ENCODE results near the gene CAMTA1. TPM values are rescaled to one million over a fixed set of nuclear protein-coding genes. Genes with fewer than 3 reads are reported as not detected.

Gene CAMTA1
- total RNA-seq, 1 donor, result 56.1 TPM

- no peak for TF ChIP-seq CTCF (IDR thresholded peaks at IDR 0.05; ENCODE audit: insufficient read depth, low read depth, low read length)
- H3K4me3 ChIP-seq (ENCODE audit: low read depth, low read length), result no peak overlapping the region
- DNase-seq (ENCODE audit: low read depth), result no peak
Measured at GRCh38 chr1:7531562-7532340, 746.5 kb downstream of the CAMTA1 start.

GRCh38 chr1:7533006-7533405 is 747.8 kb downstream of the CAMTA1 start:
- TF ChIP-seq CTCF (IDR thresholded peaks at IDR 0.05; ENCODE audit: insufficient read depth, low read depth, low read length), result no peak
- DNase-seq (ENCODE audit: low read depth), result no peak
- H3K4me3 ChIP-seq (ENCODE audit: low read depth, low read length), result no peak overlapping the region

GRCh38 chr1:7534061-7534825 is 749.0 kb downstream of the CAMTA1 start:
- no peak for DNase-seq (ENCODE audit: low read depth)
- TF ChIP-seq CTCF (IDR thresholded peaks at IDR 0.05; ENCODE audit: insufficient read depth, low read depth, low read length), result no peak
- no peak overlapping the region for H3K4me3 ChIP-seq (ENCODE audit: low read depth, low read length)

- DNase-seq (ENCODE audit: low read depth), result no peak
- no peak for TF ChIP-seq CTCF (IDR thresholded peaks at IDR 0.05; ENCODE audit: insufficient read depth, low read depth, low read length)
- H3K4me3 ChIP-seq (ENCODE audit: low read depth, low read length), result no peak overlapping the region
Measured at GRCh38 chr1:7535016-7535415, 749.8 kb downstream of the CAMTA1 start.

- TF ChIP-seq CTCF (IDR thresholded peaks at IDR 0.05; ENCODE audit: insufficient read depth, low read depth, low read length), result no peak
Measured at GRCh38 chr1:7535934-7536878, 751.0 kb downstream of the CAMTA1 start.

GRCh38 chr1:7536891-7537591 is 751.8 kb downstream of the CAMTA1 start:
- no peak for TF ChIP-seq CTCF (IDR thresholded peaks at IDR 0.05; ENCODE audit: insufficient read depth, low read depth, low read length)
- H3K4me3 ChIP-seq (ENCODE audit: low read depth, low read length), result no peak overlapping the region
- DNase-seq (ENCODE audit: low read depth), result no peak

More at GRCh38 chr1:7535934-7536878, 751.0 kb downstream of the CAMTA1 start:
- no peak for DNase-seq (ENCODE audit: low read depth)
- no peak overlapping the region for H3K4me3 ChIP-seq (ENCODE audit: low read depth, low read length)

Measured in fibroblast of villous mesenchyme (primary cell).